HCT116 (cell line): ENCODE results near the gene KCNIP4. TPM values are rescaled to one million over a fixed set of nuclear protein-coding genes. Genes with fewer than 3 reads are reported as not detected.

Experiments used
- ATAC-seq: fragments of 200-7000 bp; cut with Tn5 transposase; 2 replicates; pipeline ENCODE4 v1.9.1; 2020; ENCODE audit warnings: mild to moderate bottlenecking, moderate library complexity
- BruUV-seq: library from RNA; stranded (reverse); fragments of 400-500 nt; replicated peaks from 2 replicates; lab custom pipeline; 2021; lab: Mats Ljungman, UMichigan
- CTCF ChIA-PET: fragments of 300-600 bp; sonication (Branson Sonifier 250); formaldehyde crosslinking; loops from one replicate; lab custom pipeline; 2021; ENCODE audit warnings: antibody characterized with exemption; lab: Charles Lee
- POLR2A ChIA-PET: fragments of 300-600, 350-600 bp; sonication (Branson Sonifier 250); formaldehyde crosslinking; loops from one replicate; lab custom pipeline; 2021; ENCODE audit warnings: antibody characterized with exemption; lab: Charles Lee
- RAD21 ChIA-PET, 2 experiments: fragments of 300-600 bp; sonication (Branson Sonifier 250); formaldehyde crosslinking; loops; one replicate each; lab custom pipeline; 2023; ENCODE audit warnings: low total read pairs in 2 of 2; ENCODE audit not compliant: uncharacterized antibody in 2 of 2, unreplicated experiment in 2 of 2, low non-redundant PET in 1 of 2; lab: Charles Lee
- DNase-seq: peaks from one replicate; pipeline ENCODE4 v3.0.0-alpha.2; 2010; ENCODE audit warnings: low read depth, low spot score
- H2AFZ ChIP-seq: fragments of 200-600 bp; shearing (Covaris generic), sonication (generic); 2 replicates; pipeline ENCODE4 v1.6.1; 2017; ENCODE audit warnings: low read depth, mixed run types, mixed read lengths, antibody characterized with exemption, low read length; ENCODE audit not compliant: poor library complexity, severe bottlenecking
- H3K27ac ChIP-seq: 2 replicates; pipeline ENCODE4 v1.5.1; 2012; ENCODE audit warnings: low read depth, low read length
- H3K27me3 ChIP-seq: fragments of 200-600 bp; sonication (generic); 2 replicates; pipeline ENCODE4 v1.6.1; 2016; ENCODE audit warnings: mixed run types, low read length, mixed read lengths; ENCODE audit not compliant: insufficient read depth
- H3K36me3 ChIP-seq, 2 experiments: fragments of 200-500 bp in 1 of 2; fragments of 200-600 bp in 1 of 2; sonication (Bioruptor generic) in 1 of 2; sonication (generic) in 1 of 2; 2 replicates each; pipeline versions ENCODE4 v1.5.1 to v1.6.1; 2014 to 2016; ENCODE audit warnings: low read length in 2 of 2, inconsistent platforms in 1 of 2, mixed read lengths in 1 of 2, mixed run types in 1 of 2; ENCODE audit not compliant: insufficient read depth in 2 of 2, control insufficient read depth in 1 of 2
- H3K4me1 ChIP-seq, 2 experiments: fragments of 200-600 bp in 1 of 2; sonication (generic) in 1 of 2; 2 replicates each; pipeline versions ENCODE4 v1.5.1 to v1.6.1; 2012 to 2017; ENCODE audit warnings: low read length in 2 of 2, inconsistent platforms in 1 of 2, mild to moderate bottlenecking in 1 of 2, mixed read lengths in 1 of 2, mixed run types in 1 of 2, moderate library complexity in 1 of 2; ENCODE audit not compliant: insufficient read depth in 2 of 2, control insufficient read depth in 1 of 2
- H3K4me2 ChIP-seq: fragments of 200-600 bp; sonication (generic); 2 replicates; pipeline ENCODE4 v1.6.1; 2017; ENCODE audit warnings: mixed run types, low read length, mixed read lengths
- H3K4me3 ChIP-seq, 2 experiments: fragments of 200-600 bp in 1 of 2; sonication (generic) in 1 of 2; replicated peaks in 1 of 2; 2 replicates each; pipeline ENCODE4 v1.5.1; 2011 to 2016; ENCODE audit warnings: low read length in 2 of 2, control low read depth in 1 of 2, low read depth in 1 of 2, mild to moderate bottlenecking in 1 of 2, mixed read lengths in 1 of 2, mixed run types in 1 of 2
- H3K79me2 ChIP-seq: fragments of 200-600 bp; sonication (generic); 2 replicates; pipeline ENCODE4 v1.6.1; 2017; ENCODE audit warnings: mild to moderate bottlenecking, mixed run types, low read length, moderate library complexity, mixed read lengths; ENCODE audit not compliant: insufficient read depth
- H3K9ac ChIP-seq: fragments of 200-600 bp; sonication (generic); 2 replicates; pipeline ENCODE4 v1.6.1; 2016; ENCODE audit warnings: low read length, mixed read lengths
- H3K9me2 ChIP-seq: fragments of 200-600 bp; sonication (generic), shearing (Covaris generic); 2 replicates; pipeline ENCODE4 v1.6.1; 2017; ENCODE audit warnings: mixed run types, mild to moderate bottlenecking, moderate library complexity; ENCODE audit not compliant: insufficient read depth
- H3K9me3 ChIP-seq, 2 experiments: fragments of 200-500 bp in 1 of 2; fragments of 200-600 bp in 1 of 2; sonication (Bioruptor generic) in 1 of 2; sonication (generic) in 1 of 2; 2 replicates each; pipeline ENCODE4 v1.6.1; 2014 to 2017; ENCODE audit warnings: low read length in 2 of 2, mixed read lengths in 2 of 2, inconsistent platforms in 1 of 2, low read depth in 1 of 2, mild to moderate bottlenecking in 1 of 2, mixed run types in 1 of 2, moderate library complexity in 1 of 2; ENCODE audit not compliant: control insufficient read depth in 1 of 2, insufficient read depth in 1 of 2
- H4K20me1 ChIP-seq: fragments of 200-600 bp; sonication (generic), shearing (Covaris generic); 2 replicates; pipeline ENCODE4 v1.6.1; 2017; ENCODE audit warnings: mixed run types, mild to moderate bottlenecking, moderate library complexity; ENCODE audit not compliant: insufficient read depth
- CBX3 ChIP-seq: IDR thresholded peaks from 2 replicates; pipeline ENCODE4 v1.6.1; 2012; ENCODE audit warnings: low read depth
- CTCF ChIP-seq, 3 experiments: fragments of 200-600 bp in 1 of 3; sonication (generic) in 1 of 3; IDR thresholded peaks in 2 of 3; conservative IDR thresholded peaks in 1 of 3; 2 replicates each; pipeline ENCODE4 v1.5.1; 2012 to 2017; ENCODE audit warnings: low read depth in 2 of 3, low read length in 2 of 3, antibody characterized with exemption in 1 of 3, borderline replicate concordance in 1 of 3, control low read depth in 1 of 3, mild to moderate bottlenecking in 1 of 3, mixed read lengths in 1 of 3, mixed run types in 1 of 3, moderate library complexity in 1 of 3; ENCODE audit not compliant: insufficient read depth in 1 of 3
- EGR1 ChIP-seq: IDR thresholded peaks from 2 replicates; pipeline ENCODE4 v1.6.1; 2012; ENCODE audit warnings: low read depth
- FOSL1 ChIP-seq: IDR thresholded peaks from 2 replicates; pipeline ENCODE4 v1.6.1; 2012; ENCODE audit warnings: low read depth
- MAX ChIP-seq: IDR thresholded peaks from 2 replicates; pipeline ENCODE4 v1.6.1; 2012
- POLR2A ChIP-seq: IDR thresholded peaks from 2 replicates; pipeline ENCODE4 v1.7.0; 2011; ENCODE audit warnings: borderline replicate concordance; ENCODE audit not compliant: insufficient read depth, insufficient read length; ENCODE audit errors: extremely low read depth
- POLR2AphosphoS5 ChIP-seq: IDR thresholded peaks from 2 replicates; pipeline ENCODE4 v1.6.1; 2011; ENCODE audit warnings: mild to moderate bottlenecking, low read depth, low read length, moderate library complexity
- REST ChIP-seq: IDR thresholded peaks from 2 replicates; pipeline ENCODE4 v1.6.1; 2012; ENCODE audit warnings: low read depth
- SP1 ChIP-seq: IDR thresholded peaks from 2 replicates; pipeline ENCODE4 v1.6.1; 2012; ENCODE audit warnings: low read depth
- TCF7L2 ChIP-seq: IDR thresholded peaks from 2 replicates; pipeline ENCODE4 v1.7.0; 2011; ENCODE audit warnings: borderline replicate concordance, inconsistent platforms; ENCODE audit not compliant: insufficient read depth, insufficient read length; ENCODE audit errors: extremely low read depth
- ZBTB33 ChIP-seq: IDR thresholded peaks from 2 replicates; pipeline ENCODE4 v1.6.1; 2011; ENCODE audit warnings: mild to moderate bottlenecking, low read length, moderate library complexity; ENCODE audit not compliant: insufficient replicate concordance; ENCODE audit errors: extremely low read depth
- ZFX ChIP-seq: fragments of 450-650 bp; IDR thresholded peaks from 2 replicates; pipeline ENCODE4 v1.6.1; 2017
- intact Hi-C: fragments of 100-400 bp; cut with micrococcal nuclease; formaldehyde crosslinking; loops from 2 replicates; pipeline ENCODE4 v1.10.0; 2022
- total RNA-seq: library from RNA; stranded (reverse); gene quantifications from one replicate; pipeline ENCODE4 v1.2.1, GENCODE V29; 2021; ENCODE audit not compliant: unreplicated experiment

The KCNIP4 gene
- total RNA-seq, 1 experiment from 2014 or later = not detected

DNA sequence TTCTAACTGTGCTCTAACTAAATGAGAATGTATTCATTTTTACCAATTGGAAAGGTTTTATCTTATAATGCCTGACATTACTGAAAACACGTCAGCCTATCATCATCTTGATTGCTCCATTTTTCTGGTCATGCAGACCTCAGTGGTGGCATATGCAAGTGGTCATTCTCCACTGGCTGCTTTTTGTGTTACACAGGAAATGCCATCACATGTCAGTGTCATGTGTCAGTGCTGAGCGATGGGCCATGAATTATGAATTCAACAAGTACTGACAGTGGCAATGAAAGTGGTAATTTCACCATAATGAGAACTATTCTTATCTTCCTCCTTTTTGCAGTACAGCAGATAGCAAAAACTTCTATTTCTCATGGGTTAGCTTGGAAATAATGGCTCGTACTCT lies 1057.8 kb downstream of the KCNIP4 start:
- no peak overlapping the region for H3K27ac ChIP-seq
- ATAC-seq (no peak), DNase-seq (no peak)
- H3K4me1 ChIP-seq = no peaks in the 10 kb centered on the region
- no peak overlapping the region for H3K4me3 ChIP-seq
- no peaks in the 10 kb centered on the region for H3K79me2 ChIP-seq
- H3K36me3 ChIP-seq = no peaks in the 10 kb centered on the region
- H3K9ac ChIP-seq = no peak overlapping the region
- H3K9me2 ChIP-seq = no peaks in the 10 kb centered on the region
- H2AFZ ChIP-seq = no peak overlapping the region
- H3K4me2 ChIP-seq = no peak overlapping the region
- H3K27me3 ChIP-seq = no peaks in the 10 kb centered on the region
- no peaks in the 10 kb centered on the region for H3K9me3 ChIP-seq
- RAD21 ChIA-PET = no interaction called here
- TF ChIP-seq EGR1 (no peak), ZFX (no peak), POLR2A (no peak), POLR2AphosphoS5 (no peak), TCF7L2 (no peak), CBX3 (no peak), SP1 (no peak), ZBTB33 (no peak), REST (no peak), FOSL1 (no peak), MAX (no peak), CTCF (IDR thresholded peaks at IDR 0.05 in 2 of 3, conservative IDR thresholded peaks at IDR 0.05 in 1 of 3; ENCODE audit: borderline replicate concordance in 1 of 3, insufficient read depth in 1 of 3, low read depth in 2 of 3, low read length in 2 of 3) (no peak)
- intact Hi-C loops = no loop called here
- no peaks in the 10 kb centered on the region for H4K20me1 ChIP-seq
- CTCF ChIA-PET = no interaction called here
- no TSS peak for BruUV-seq
- POLR2A ChIA-PET = no interaction called here
